SIG-M5 (cell line): Measurements from ENCODE around the gene PARD3B.

Experiments
- DNase-seq: peaks from one replicate; lab custom pipeline; 2025; lab: John Stamatoyannopoulos, UW

Gene PARD3B

GRCh38 chr2:204950695-204951346 is 405.5 kb downstream of the PARD3B start:
- no peak for DNase-seq

- no peak for DNase-seq
Measured at GRCh38 chr2:204958371-204958770, 413.1 kb downstream of the PARD3B start.

- DNase-seq: no peak
Measured at GRCh38 chr2:204964414-204964813, 419.1 kb downstream of the PARD3B start.

DNA sequence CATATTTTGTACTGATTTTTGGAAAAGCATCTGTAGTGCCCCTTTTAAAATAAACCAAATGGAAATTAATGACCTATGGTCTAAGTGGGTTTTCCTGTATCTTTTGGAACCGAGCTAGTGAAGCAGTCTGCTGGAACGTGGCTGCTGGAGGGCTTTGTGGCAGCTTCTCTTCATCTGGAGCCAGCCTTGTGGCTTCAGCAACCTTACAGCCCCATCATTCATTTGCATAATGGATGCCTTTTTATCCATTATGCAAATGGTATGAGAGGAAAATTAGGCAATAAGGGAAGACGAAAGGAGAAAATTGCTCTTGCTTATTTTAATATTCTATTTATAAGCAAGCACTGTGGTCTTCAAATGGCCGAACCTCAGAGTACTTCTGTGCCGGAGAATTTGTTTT is 421.0 kb downstream of the PARD3B start:
- no peak for DNase-seq

- no peak for DNase-seq
Measured at GRCh38 chr2:204967199-204967960, 422.1 kb downstream of the PARD3B start.

DNA sequence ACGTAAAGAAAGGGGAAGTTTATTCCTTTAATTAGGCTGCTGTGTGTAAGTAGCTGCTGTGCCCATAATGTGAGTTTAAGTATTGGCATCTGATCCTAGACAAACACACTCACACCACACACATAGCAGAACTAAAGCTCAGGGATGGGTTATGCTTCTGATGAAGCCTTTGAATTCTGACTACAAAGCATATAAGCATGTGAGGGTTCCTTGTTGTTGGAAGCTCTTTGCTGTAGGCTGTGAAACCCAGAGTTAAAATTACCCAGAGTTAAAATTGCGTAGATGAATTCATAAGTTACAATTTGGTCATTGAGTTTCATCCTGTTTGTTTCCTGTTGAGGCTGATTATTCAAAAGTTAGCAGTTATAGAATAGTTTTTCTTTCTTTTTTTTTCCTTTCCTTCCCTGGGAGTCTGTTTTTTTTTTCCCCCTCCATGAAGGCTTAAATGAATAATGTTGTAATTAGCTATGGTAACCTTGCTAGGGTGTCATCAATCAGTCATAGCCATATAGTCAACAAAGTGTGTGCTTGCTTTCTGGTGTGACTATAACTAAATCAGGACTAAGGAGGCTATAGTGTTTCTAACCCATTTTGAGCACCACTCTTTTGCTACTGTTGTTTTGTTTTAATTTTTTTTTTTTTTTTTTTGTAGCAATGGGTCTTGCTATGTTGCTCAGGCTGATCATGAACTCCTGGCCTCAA is 426.1 kb downstream of the PARD3B start:
- DNase-seq: no peak

DNA sequence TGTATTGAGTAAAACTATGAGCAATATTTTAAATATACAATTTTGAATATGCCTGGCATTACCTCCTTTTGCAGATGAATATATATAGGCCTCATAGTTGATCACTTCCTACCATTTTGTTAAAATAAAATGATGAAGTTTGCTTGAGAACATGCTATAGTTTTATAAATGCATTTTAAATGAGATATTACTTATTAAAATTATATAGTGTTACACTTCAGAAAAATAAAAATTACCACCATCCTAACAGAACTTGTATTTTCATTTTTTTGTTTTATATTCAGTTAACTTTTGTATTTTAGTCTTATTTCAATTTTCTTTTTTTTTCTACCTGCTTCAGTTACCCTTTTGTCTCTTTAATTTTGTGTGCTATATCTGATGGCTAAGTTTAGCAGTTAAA is 426.9 kb downstream of the PARD3B start:
- no peak for DNase-seq

- DNase-seq: no peak
Measured at GRCh38 chr2:204972606-204973336, 427.5 kb downstream of the PARD3B start.

DNA sequence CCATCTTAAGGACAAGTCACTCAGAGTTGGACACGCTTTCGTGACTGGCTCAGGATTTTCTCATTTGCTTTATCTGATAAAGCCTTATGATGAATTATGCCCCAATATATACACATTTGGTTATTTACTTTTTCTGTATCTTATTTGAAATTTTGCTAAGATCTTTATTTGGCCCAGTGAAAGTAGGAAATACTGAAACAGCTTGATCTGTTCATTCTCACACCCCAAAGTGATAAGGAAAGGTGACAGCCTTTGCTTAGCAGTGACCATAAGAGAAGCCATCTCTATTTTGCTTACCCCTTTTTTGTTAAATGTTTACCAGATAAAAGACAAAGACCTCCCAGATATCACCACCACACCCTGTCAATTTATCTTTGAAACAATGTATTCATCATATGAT is 428.3 kb downstream of the PARD3B start:
- DNase-seq: no peak

- DNase-seq: no peak
Measured at GRCh38 chr2:204974487-204974886, 429.2 kb downstream of the PARD3B start.

- no peak for DNase-seq
Measured at GRCh38 chr2:204977914-204978313, 432.6 kb downstream of the PARD3B start.

GRCh38 chr2:204982303-204982702 is 437.0 kb downstream of the PARD3B start:
- DNase-seq: no peak

DNA sequence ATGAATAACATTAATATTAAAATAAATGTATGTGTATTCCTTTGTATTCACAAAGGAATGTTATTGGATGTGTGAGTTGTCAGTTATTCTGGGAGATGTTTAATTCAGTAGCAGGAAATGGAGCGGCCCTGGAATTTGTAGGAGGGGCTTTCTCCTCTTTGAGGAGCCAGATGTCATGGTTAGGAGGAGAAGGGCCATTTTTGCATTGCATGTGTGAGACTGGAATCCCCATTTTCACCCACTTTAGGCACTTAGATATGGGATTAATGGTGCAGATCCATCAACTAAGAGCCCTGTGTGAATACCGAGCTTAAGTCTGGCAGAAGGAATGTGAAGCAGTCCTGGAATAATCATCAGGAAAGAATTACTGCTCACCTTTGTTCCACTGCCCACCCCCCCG is 439.2 kb downstream of the PARD3B start:
- no peak for DNase-seq

GRCh38 chr2:204986641-204987040 is 441.4 kb downstream of the PARD3B start:
- DNase-seq: no peak

DNA sequence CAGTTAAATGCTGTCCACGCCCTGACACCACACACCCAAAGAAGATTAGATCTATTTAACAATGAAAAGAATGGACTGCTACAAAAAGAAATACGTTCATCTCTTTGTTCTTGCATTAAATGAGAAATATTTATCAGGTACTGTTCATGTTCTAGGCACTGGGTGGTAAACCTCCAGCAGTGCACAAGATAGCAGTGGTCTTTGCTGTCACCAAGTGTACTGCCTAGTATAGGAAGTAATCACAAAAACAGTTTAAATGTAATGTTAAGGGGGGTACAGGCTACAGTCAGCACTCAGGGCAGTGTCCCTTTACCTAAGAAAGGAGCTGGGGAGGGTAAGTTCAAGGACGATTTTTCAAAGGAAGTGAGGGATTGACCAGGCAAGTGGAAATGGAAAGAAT is 443.6 kb downstream of the PARD3B start:
- no peak for DNase-seq

DNA sequence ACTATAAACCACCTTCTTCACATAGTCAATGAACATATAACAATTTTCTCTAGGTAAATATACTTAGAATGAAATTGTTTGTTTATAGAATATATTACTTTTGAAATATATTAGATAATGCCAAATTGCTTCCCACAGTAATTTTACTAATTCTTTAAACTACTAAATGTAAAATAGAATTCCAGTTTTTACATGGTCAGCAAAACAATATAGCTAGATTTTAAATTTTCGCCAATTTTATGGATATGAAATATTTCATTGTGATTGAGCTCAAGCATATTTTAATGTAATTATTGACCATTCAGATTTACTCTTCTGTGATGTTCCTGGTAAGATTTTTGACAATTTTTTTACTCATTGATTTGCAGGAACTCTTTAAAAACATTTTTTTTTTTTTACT is 444.6 kb downstream of the PARD3B start:
- DNase-seq: no peak

- DNase-seq: no peak
Measured at GRCh38 chr2:205001300-205001966, 456.2 kb downstream of the PARD3B start.

- no peak for DNase-seq
Measured at GRCh38 chr2:205002390-205002789, 457.1 kb downstream of the PARD3B start.

GRCh38 chr2:205003288-205003687 is 458.0 kb downstream of the PARD3B start:
- no peak for DNase-seq

DNA sequence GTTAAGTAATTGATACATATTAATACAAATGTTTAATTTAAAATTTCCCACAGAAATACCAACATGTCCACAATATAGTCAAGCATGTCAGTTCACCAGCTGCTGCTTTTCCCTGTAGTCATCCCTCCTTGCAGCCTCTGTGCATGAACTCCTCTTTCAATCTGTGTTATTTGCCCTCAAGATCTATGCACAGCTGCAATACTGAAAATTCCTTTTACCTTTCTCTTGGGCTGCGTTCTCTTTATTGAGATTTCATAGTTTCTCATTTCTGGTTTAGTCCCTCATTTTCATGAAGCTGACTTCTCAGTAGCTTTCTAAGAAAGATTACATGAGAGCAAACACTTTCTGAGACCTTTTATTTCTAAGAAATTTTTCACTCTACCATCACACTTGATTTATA is 464.9 kb downstream of the PARD3B start:
- no peak for DNase-seq

DNA sequence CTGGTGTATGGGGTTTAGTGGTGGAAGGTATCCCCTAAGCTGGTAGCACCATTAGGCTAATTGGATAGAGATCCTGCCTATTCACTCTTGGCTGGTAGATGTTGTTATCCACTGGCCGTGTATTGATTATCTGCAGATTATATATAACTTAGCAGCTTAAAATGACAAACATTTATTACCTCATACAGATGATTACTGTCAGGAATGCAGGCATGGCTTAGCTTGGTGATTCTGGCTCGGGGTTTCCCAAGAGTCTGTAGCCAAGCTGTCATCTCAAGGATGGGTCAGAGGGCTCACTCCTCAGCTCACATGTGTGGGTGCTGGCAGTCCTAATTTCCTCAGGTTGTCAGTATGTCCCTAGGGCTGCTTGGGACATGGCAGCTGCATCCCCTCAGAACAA is 465.8 kb downstream of the PARD3B start:
- DNase-seq: no peak

DNA sequence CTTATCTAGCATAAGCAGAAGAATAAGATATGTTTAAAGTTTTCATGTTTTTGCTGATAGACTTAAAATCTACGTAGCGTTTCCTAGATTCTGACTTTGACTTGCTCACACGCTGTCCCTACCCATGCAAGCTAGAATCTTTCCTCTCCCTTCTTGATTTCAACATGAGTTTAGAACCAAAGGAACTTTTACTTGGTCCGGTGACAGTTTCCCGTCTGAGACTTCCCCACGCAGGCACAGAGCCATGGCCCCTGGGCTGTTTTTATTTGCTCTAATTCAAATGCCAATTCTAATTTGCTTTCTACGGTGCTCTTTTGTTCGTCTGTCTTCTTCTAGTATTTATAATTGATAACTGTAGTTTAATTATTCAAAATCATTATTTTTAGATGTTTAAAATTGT is 467.7 kb downstream of the PARD3B start:
- no peak for DNase-seq
